GM23338 (cell line): ENCODE measurements around the gene DLG3. TPM values are rescaled to one million over a fixed set of nuclear protein-coding genes. Genes with fewer than 3 reads are reported as not detected.

Experiments
- ATAC-seq: fragments of 200-7000 bp; cut with Tn5 transposase; 3 replicates; pipeline ENCODE4 v1.9.1; 2020
- DNase-seq: peaks from one replicate; pipeline ENCODE4 v3.0.0-alpha.2; 2015; ENCODE audit warnings: low spot score
- H2AFZ ChIP-seq: fragments of 200-600 bp; sonication (generic); 2 replicates; pipeline ENCODE4 v1.8.0; 2016; ENCODE audit warnings: antibody characterized with exemption, mild to moderate bottlenecking, moderate library complexity
- H3F3A ChIP-seq: fragments of 200-600 bp; sonication (generic); replicated peaks from 2 replicates; pipeline ENCODE4 v1.8.0; 2017; ENCODE audit warnings: antibody characterized with exemption, mixed run types, low read depth
- H3K27ac ChIP-seq: fragments of 200-600 bp; sonication (generic); 2 replicates; pipeline ENCODE4 v1.6.1; 2016; ENCODE audit warnings: low read depth
- H3K27me3 ChIP-seq: fragments of 200-600 bp; sonication (generic); 2 replicates; pipeline ENCODE4 v1.8.0; 2016; ENCODE audit warnings: mild to moderate bottlenecking, mixed run types, moderate library complexity; ENCODE audit not compliant: insufficient read depth
- H3K36me3 ChIP-seq: fragments of 200-600 bp; sonication (generic); 2 replicates; pipeline ENCODE4 v1.8.0; 2016; ENCODE audit warnings: mild to moderate bottlenecking; ENCODE audit not compliant: insufficient read depth
- H3K4me1 ChIP-seq: fragments of 200-600 bp; sonication (generic); 2 replicates; pipeline ENCODE4 v1.8.0; 2016; ENCODE audit warnings: mild to moderate bottlenecking, moderate library complexity; ENCODE audit not compliant: insufficient read depth
- H3K4me2 ChIP-seq: fragments of 200-600 bp; sonication (generic); 2 replicates; pipeline ENCODE4 v1.7.1; 2017; ENCODE audit warnings: mixed run types
- H3K4me3 ChIP-seq: fragments of 200-600 bp; sonication (generic); 2 replicates; pipeline ENCODE4 v1.6.1; 2016; ENCODE audit warnings: mixed run types
- H3K79me2 ChIP-seq: fragments of 200-600 bp; sonication (generic); replicated peaks from 2 replicates; pipeline ENCODE4 v1.8.0; 2017; ENCODE audit warnings: mild to moderate bottlenecking; ENCODE audit not compliant: insufficient read depth
- H3K9me2 ChIP-seq: fragments of 200-600 bp; sonication (generic); 2 replicates; pipeline ENCODE4 v1.8.0; 2017; ENCODE audit not compliant: insufficient read depth
- H4K20me1 ChIP-seq: fragments of 200-600 bp; sonication (generic); replicated peaks from 2 replicates; pipeline ENCODE4 v1.8.0; 2017; ENCODE audit warnings: mild to moderate bottlenecking; ENCODE audit not compliant: insufficient read depth
- H3K27ac Mint-ChIP-seq: 2 replicates; pipeline ENCODE4 v1.8.0; 2020; ENCODE audit warnings: inconsistent platforms, mild to moderate bottlenecking, moderate library complexity, mixed read lengths
- H3K27me3 Mint-ChIP-seq: 3 replicates; pipeline ENCODE4 v1.8.0; 2022; ENCODE audit warnings: low read depth, mild to moderate bottlenecking, moderate library complexity, mixed read lengths, inconsistent platforms; ENCODE audit not compliant: insufficient read depth, poor library complexity
- H3K36me3 Mint-ChIP-seq: 3 replicates; pipeline ENCODE4 v1.8.0; 2021; ENCODE audit warnings: low read depth, mild to moderate bottlenecking, inconsistent platforms, moderate library complexity, mixed read lengths
- H3K4me1 Mint-ChIP-seq: 3 replicates; pipeline ENCODE4 v1.8.0; 2020; ENCODE audit warnings: mild to moderate bottlenecking, inconsistent platforms, mixed read lengths
- H3K4me3 Mint-ChIP-seq: 3 replicates; pipeline ENCODE4 v1.8.0; 2021; ENCODE audit warnings: moderate library complexity, mild to moderate bottlenecking, inconsistent platforms, mixed read lengths
- H3K9me3 Mint-ChIP-seq: 3 replicates; pipeline ENCODE4 v1.8.0; 2020; ENCODE audit warnings: moderate library complexity, mild to moderate bottlenecking, inconsistent platforms, mixed read lengths
- CREB1 ChIP-seq: fragments of 250-450 bp; sonication (Bioruptor Pico); IDR thresholded peaks from 2 replicates; pipeline ENCODE4 v1.5.0; 2020; ENCODE audit warnings: low read depth, mild to moderate bottlenecking, moderate library complexity
- ETS1 ChIP-seq: IDR thresholded peaks from 2 replicates; pipeline ENCODE4 v1.6.1; 2016; ENCODE audit warnings: antibody characterized with exemption
- EZH2 ChIP-seq: fragments of 200-600 bp; sonication (generic); IDR thresholded peaks from one replicate; pipeline ENCODE4 v1.8.0; 2017; ENCODE audit warnings: antibody characterized with exemption, mild to moderate bottlenecking, low read depth; ENCODE audit not compliant: unreplicated experiment
- EZH2phosphoT487 ChIP-seq: fragments of 200-600 bp; sonication (generic); IDR thresholded peaks from one replicate; pipeline ENCODE4 v1.8.1; 2018; ENCODE audit warnings: antibody characterized with exemption; ENCODE audit not compliant: unreplicated experiment
- JUNB ChIP-seq: IDR thresholded peaks from one replicate; pipeline ENCODE4 v1.6.1; 2016; ENCODE audit warnings: antibody characterized with exemption; ENCODE audit not compliant: unreplicated experiment
- NANOG ChIP-seq: IDR thresholded peaks from 2 replicates; pipeline ENCODE4 v1.6.1; 2016; ENCODE audit warnings: antibody characterized with exemption, borderline replicate concordance
- POLR2AphosphoS5 ChIP-seq: IDR thresholded peaks from 2 replicates; pipeline ENCODE4 v1.6.1; 2016; ENCODE audit warnings: antibody characterized with exemption, low read depth
- REST ChIP-seq: IDR thresholded peaks from one replicate; pipeline ENCODE4 v1.6.1; 2018; ENCODE audit warnings: antibody characterized with exemption; ENCODE audit not compliant: unreplicated experiment
- STAT1 ChIP-seq: IDR thresholded peaks from one replicate; pipeline ENCODE4 v1.6.1; 2016; ENCODE audit warnings: antibody characterized with exemption; ENCODE audit not compliant: unreplicated experiment
- ZNF114 ChIP-seq: fragments of 250-450 bp; sonication (Bioruptor Pico); IDR thresholded peaks from 2 replicates; pipeline ENCODE4 v1.5.0; 2020; ENCODE audit warnings: mild to moderate bottlenecking, moderate library complexity
- ZNF331 ChIP-seq: fragments of 250-450 bp; sonication (Bioruptor Pico); IDR thresholded peaks from 2 replicates; pipeline ENCODE4 v1.5.0; 2020; ENCODE audit warnings: low read depth, mild to moderate bottlenecking, moderate library complexity
- ZNF462 ChIP-seq: fragments of 250-450 bp; sonication (Bioruptor Pico); IDR thresholded peaks from 2 replicates; pipeline ENCODE4 v1.5.0; 2020; ENCODE audit warnings: mild to moderate bottlenecking, moderate library complexity
- polyA plus RNA-seq: library from polyadenylated mRNA; unstranded; fragments of >200 nt; fragmentation: Nextera tagmentation; extraction: Ambion mirVana; gene quantifications from 2 replicates; pipeline ENCODE4 v1.2.1, GENCODE V29; 2016
- total RNA-seq: library from RNA; depleted of rRNA; stranded (reverse); fragments of >200 nt; shearing (Covaris generic); gene quantifications from 2 replicates; pipeline ENCODE4 v1.2.3, GENCODE V29; 2014
- TF ChIP-seq, protein P1 (sequence below), 2 experiments: fragments of 200-600 bp in 1 of 2; sonication (generic) in 1 of 2; conservative IDR thresholded peaks; 2 replicates each; pipeline versions ENCODE4 v1.5.1 to v1.6.1; 2016 to 2017; ENCODE audit warnings: antibody characterized with exemption in 2 of 2, low read depth in 2 of 2, mild to moderate bottlenecking in 2 of 2, moderate library complexity in 1 of 2

Gene DLG3
- total and polyA plus RNA-seq, 2 experiments from 2014 or later = 13.0 to 61.8 TPM

DNA sequence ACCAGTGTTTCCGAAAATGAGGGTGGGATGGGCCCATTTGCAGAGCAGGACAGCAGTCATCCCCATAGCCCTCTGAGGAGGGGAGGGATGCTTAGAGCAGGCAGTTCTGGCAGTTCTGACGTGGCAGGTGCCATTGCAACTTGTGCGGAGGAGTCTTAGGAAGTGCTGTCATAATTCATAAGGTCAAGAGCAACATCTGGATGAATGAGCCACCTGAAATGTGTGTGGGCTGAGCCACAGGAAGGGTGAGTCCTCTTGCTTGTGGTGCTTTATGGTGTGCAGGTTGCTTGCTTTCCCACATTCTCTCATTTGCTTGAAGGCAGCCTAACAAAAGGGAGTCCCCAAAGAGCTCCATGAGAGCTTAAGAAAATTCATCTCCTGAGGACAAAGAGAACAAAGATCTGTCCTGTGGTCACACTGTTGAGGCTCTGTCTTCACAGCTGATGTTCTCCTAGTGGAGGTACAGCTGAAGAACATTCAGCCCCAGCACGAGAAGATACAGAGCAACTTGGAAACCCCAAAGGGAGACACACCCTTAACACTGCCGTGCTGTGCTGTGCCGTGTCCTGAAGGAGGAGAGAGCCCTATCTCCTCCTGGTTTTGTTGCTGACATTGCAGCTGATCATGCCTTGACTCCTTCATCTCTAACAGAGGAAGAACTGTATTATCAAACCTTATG, 60.3 kb downstream of the DLG3 start:
- H3K36me3 Mint-ChIP-seq = peaks cover 40% of the 10 kb centered on the region
- Histone ChIP-seq H3K79me2 (no peaks in the 10 kb centered on the region), H3K27ac (no peak overlapping the region), H3K9me2 (no peaks in the 10 kb centered on the region), H3K4me2 (no peak overlapping the region), H3K4me3 (no peak overlapping the region), H3K4me1 (peaks cover 12% of the 10 kb centered on the region), H3K27me3 (no peaks in the 10 kb centered on the region), H2AFZ (no peak overlapping the region), H4K20me1 (no peaks in the 10 kb centered on the region), H3K36me3 (no peaks in the 10 kb centered on the region; the same call in 1 of the 2 replicates), H3F3A (no peaks in the 10 kb centered on the region)
- peak; percentile 28 for ATAC-seq
- no peak for DNase-seq
- no peak for TF ChIP-seq ZNF331 (CRISPR knock-in tag)
- no peak for TF ChIP-seq NANOG
- no peak for TF ChIP-seq ETS1
- no peak for TF ChIP-seq ZNF114 (CRISPR knock-in tag)
- TF ChIP-seq EZH2 = no peak
- no peak for TF ChIP-seq JUNB
- TF ChIP-seq POLR2AphosphoS5 = no peak
- TF ChIP-seq CREB1 (CRISPR knock-in tag) = no peak
- TF ChIP-seq, protein P1, sequence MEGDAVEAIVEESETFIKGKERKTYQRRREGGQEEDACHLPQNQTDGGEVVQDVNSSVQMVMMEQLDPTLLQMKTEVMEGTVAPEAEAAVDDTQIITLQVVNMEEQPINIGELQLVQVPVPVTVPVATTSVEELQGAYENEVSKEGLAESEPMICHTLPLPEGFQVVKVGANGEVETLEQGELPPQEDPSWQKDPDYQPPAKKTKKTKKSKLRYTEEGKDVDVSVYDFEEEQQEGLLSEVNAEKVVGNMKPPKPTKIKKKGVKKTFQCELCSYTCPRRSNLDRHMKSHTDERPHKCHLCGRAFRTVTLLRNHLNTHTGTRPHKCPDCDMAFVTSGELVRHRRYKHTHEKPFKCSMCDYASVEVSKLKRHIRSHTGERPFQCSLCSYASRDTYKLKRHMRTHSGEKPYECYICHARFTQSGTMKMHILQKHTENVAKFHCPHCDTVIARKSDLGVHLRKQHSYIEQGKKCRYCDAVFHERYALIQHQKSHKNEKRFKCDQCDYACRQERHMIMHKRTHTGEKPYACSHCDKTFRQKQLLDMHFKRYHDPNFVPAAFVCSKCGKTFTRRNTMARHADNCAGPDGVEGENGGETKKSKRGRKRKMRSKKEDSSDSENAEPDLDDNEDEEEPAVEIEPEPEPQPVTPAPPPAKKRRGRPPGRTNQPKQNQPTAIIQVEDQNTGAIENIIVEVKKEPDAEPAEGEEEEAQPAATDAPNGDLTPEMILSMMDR (conservative IDR thresholded peaks at IDR 0.05; ENCODE audit: low read depth in 2 of 2) = no peak
- TF ChIP-seq EZH2phosphoT487 = no peak
- TF ChIP-seq ZNF462 (CRISPR knock-in tag) = no peak
- TF ChIP-seq REST = no peak
- no peak for TF ChIP-seq STAT1
- no peak overlapping the region for H3K4me3 Mint-ChIP-seq
- peaks cover 7% of the 10 kb centered on the region for H3K27me3 Mint-ChIP-seq
- H3K4me1 Mint-ChIP-seq = peaks cover 31% of the 10 kb centered on the region
- no peaks in the 10 kb centered on the region; the same call in 2 of the 3 replicates for H3K9me3 Mint-ChIP-seq
- H3K27ac Mint-ChIP-seq = no peak overlapping the region
